T-helper 2 cell (primary cell): ENCODE results near the gene ATMIN.

Source experiments
- DNase-seq, 5 experiments: peaks; one replicate each; pipeline versions ENCODE4 v3.0.0 to v3.0.0-alpha.2; 2012 to 2022

ATMIN gene

DNA sequence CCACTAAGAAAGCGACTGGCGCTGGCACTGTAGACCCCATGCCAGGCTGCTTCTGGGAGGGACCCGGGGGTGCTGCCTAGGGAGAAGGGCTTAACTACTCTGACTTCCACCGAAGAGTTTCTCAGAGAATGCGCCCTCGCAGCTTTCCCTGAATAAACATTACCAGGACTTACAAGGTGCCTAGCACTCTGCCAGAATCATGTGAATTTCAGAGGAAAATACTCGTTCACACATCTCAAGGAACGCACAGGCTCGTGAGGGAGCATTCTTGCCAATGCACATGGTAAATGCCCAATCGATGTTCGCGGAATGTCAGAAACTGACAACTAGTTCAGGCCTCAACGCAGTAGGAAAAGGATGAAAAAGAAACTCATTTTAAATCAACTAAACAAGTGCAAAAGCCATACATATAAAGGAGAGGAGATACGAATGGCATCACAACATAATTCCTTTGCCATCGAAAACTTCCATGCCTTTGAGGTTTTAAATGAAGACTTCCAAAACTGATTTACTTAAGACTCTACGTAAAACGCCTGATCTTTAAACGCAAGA, 30.0 kb upstream of the ATMIN start:
- no peak for DNase-seq

DNA sequence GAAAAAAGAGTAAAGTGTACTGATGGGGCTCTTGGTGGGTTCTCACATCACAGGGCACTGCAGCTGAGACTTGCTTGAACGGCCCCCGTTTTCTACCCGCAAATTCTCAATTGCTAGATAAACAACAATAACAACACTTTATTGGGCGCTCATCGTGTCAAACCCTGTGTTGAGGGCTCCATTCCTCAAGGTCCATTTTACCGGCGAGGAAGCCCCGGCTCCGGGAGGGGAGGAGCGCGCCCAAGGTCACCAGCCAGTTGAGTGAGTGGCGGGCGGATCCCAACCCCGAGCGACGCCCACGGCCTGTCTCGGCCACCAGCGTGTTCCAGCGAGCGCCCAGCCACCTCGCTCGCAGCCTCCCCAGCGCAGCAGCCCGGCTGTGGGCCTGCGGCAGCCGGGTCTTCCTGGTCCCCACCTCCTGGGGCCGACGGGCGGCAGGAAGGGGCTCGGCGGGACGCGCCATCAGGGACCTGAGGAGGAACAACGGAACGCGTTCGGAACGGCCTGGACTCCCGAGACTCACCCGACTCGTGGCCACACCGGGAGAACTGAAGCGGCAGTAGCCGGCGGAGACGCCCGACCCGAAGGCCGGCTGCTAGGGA, 29.3 kb upstream of the ATMIN start:
- peak in 4 of 5 experiments; percentile 44 to 71 (median 63) for DNase-seq

DNA sequence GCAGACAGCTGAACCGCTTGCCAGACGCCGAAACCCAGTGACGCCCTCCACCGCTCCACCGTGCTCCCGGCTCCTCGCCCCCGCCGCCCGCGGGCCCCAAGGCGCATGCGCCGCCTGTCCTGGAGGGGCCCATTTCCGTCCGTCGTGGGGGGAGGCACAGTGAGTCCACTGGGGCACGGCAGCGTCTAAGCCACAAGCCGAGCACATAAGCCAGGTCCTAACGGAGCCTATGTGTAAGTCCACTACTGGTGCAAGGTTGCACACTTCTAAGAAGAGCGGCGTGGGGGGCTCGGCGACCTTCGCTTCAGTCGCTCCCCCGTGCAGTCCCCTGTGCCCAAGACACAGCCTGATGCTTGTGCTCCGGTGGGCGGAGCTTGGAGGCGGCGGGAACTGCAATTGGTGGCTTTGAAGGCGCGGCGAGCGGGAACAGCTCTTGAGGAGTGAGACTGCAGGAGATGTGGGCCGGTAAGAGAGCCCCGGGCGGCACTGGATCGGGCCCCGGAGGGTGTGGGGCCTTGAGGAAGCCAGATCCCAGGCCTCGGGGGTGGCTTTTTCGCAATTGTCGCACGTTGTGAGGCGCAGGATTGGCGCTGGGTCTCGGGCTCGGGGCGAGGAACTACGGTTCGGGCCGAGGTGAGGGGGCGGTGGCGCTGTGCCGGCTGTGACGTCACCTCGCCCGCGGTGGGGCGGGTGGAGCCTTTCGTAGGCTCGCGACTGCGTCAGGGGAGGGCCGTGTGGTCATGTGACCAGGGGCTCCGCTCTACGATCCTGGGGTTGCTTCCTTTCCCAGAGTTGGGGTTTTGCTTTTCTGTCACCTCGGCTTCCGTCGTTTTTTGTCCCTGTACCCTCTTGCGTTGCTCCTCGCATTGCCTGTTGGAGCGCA, 28.6 kb upstream of the ATMIN start, which contains the start of the genes CENPN and CMC2:
Gene CENPN, plus strand, starts transcription at position 402 of the 883 bp plus-strand sequence. CDS start 4,726 bp downstream, outside the sequence.
Gene CMC2, minus strand, starts transcription at position 73 of the 883 bp plus-strand sequence. CDS start 9,491 bp downstream, outside the sequence.
- DNase-seq, result peak; percentile 92 to 99 (median 96)

DNA sequence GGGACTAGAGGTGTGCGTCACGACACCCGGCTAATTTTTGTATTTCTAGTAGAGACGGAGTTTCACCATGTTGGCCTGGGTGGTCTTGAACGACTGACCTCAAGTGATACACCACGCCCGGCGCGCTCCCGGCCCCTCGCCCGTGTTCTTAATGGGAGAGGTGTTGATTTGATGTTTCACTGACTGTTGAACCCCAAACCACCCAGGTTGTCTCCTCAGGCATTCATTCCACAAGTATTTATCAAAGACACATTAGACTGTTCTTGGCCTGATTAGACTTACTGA, 27.2 kb upstream of the ATMIN start:
- no peak for DNase-seq

DNA sequence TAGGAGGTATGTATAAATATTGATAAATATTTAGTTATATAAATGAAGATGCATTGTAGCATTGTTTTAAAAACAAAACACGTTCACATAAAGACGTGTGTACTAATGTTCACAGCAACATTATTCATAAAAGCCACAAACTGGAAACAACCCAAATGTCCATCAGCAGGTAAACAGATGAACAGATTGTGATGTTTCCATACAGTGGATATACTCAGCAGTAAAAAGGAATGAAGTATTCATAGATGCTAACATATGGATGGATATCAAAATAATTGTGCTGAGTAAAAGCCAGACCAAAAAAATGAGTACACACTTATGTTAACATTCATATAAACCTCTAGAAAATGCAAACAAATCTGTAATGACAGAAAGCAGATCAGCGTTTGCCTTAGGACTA, 22.7 kb upstream of the ATMIN start:
- DNase-seq, result no peak

DNA sequence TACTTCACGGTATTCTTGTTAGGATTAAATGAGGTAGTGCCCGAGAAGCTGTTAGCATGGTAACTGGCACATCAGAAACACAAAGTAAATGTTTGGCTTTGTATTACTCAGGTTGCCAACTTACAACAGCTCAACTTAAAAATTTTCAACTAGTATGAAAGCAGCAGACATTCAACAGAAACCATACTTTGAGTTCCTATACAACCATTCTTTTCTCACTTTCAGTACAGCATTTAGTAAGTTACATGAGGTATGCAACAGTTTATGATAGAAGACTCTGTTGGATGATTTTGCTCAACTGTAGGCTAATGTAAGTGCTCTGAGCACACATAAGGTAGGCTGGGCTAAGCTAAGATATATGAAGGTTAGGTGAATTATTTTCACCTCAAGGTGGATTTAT, 21.0 kb upstream of the ATMIN start:
- peak in 1 of 5 experiments; percentile 63 for DNase-seq

DNA sequence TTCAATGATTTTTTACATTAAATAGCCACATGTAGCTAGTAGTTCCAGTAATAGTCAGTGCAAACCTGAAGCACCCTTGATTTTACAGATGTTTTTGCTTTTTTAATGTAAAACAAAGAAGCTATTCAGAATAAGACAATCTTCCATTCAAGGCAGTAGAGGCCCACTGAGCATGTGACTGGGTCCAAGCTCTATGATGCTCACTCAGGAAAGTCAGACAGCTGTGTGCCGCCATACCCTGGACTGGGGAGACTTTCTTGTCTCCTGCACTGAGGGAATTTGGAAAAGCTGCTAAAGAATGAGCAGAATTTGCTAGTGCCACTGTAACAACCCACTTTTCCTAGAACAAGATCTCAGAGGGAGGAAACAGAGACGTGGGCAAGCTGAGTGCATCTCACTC, 17.1 kb upstream of the ATMIN start:
- no peak for DNase-seq

DNA sequence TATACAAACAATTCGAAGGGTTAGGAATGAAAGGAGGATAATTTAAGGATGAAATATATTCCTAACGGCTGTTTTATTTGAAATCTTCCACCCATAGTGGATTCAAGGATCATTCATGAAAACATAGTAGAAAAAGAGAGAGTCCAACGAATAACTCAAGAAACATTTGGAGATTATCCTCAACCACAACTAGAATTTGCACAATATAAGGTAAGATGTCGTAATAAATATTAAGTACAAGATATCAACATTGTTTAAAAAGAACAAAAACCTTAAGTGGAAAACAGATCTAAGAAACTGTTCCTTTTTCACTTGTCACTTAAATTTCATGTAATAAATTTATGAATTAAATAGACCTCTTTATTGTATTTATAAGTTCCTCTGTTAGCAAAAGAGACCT, 9.2 kb upstream of the ATMIN start:
- no peak for DNase-seq

DNA sequence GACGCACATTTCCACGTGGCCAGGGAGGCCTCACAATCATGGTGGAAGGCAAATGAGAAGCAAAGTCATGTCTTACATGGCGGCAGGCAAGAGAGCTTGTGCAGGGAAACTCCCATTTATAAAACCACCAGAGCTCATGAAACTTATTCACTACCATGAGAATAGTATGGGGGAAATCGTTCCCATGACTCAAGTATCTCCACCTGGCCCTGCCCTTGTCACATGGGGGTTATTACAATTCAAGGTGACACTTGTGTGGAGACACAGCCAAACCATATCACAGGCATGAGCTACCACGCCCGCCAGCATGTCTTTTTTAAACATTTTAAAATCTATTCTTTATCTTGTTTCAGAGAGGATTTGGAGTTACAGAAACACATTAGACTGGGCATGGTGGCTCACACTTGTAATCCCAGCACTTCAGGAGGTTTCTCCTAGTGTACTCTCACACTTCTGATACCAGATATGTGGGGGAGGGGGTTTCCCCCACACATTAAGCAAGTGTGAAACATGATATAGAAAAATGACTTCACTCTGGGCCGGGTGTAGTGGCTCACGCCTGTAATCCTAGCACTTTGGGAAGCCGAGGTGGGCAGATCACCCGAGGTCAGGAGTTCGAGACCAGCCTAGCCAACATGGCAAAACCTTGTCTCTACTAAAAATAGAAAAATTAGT, 5.6 kb upstream of the ATMIN start:
- DNase-seq, result no peak

DNA sequence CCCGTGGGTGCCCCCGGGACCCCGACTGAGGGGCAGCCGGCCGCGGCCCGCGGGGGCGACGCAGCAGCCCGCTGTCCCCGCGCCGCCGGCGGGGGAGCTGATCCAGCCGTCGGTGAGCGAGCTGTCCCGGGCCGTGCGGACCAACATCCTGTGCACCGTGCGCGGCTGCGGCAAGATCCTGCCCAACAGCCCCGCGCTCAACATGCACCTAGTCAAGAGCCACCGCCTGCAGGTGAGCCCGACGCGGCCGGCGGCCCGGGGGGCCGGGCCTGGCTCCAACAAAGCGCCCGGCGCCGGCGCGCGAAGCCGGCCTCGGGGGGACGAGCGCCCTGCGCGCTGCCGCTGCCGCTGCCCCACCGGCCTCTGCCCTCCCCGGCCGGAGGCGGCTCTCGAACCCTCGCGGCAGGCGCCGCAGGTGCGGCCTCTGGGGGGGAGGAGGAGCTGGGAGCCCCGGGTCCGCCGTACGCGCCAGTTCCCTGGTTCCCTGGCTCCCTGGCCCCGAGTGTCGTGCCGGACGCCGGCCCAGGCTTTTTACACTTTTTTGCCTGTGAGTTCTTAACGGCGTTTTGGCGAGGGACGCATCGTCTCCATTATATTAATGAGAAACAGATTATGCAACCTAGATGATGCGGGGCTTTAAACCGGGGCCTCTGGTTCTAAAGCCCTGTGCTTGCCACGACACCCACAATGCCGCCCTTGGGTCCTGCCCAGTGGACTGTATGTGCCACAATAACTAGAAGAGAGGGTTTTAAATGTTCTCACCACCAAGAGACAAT, 521 bp downstream of the ATMIN start:
- peak in 4 of 5 experiments; percentile 6 to 68 (median 32) for DNase-seq

DNA sequence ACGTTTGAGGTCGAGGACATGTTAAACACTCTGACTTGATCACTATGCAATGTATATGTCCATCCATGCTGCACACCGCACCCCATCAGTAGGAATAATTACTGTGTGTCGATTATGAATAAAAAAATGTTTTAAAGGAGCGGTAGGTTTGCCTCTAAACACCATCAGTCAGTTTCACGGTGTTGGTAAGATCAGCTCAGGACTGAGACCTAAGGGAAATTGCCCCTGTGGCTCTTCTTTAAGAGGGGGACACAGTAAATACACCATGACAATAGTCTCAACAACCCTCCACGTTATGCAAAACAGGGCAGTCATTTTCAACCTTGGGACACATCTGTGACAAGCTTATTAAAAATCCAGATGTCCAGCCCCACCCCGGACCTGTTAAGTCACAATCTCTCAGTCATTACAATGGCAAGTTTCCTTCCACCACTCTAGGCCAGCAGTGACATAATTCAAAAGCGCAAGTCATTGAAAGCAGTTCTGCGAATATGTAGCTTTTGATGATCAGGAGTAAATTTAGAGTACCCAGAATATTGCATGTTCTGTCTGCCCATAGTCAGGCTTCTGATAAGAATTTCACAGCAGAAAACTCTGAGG, 1.2 kb downstream of the ATMIN start:
- no peak for DNase-seq

DNA sequence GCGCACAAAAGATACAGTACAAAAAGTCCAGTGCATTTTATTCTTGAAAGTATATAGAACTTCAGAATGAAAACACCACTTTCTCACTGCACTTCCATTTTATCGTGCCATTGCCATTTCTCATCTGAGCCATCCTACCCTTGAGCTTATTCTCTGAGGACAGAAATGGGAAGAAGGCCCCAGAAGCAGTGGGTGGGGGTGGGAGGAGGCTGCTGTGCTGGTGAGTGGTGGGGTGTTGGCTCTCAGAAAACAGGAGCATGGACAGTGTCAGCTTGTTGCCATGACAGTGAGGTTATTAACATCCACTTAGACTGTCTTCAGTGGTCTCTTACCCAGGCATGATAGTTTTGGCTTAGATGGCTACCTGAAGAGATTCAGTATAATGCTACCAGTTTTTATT, 4.5 kb downstream of the ATMIN start:
- no peak for DNase-seq

DNA sequence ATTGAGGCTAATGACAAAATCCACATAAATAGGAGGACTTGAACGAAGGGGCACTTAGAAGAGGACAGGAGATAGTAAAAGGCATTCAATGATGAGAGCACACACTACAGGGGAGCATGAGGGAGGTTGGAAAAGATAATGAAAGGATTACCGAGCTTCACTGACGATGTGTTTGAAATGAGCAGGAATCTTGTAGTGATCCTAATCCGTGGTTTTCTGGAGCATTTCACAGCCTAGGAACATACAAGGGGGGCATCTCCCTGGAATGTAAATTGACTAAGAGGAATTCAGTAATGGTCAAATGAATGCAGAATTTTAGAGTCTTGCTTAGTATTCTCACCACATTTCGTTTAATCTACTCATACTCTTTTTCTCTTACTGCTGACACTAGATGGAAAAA, 5.2 kb downstream of the ATMIN start:
- DNase-seq, result no peak

DNA sequence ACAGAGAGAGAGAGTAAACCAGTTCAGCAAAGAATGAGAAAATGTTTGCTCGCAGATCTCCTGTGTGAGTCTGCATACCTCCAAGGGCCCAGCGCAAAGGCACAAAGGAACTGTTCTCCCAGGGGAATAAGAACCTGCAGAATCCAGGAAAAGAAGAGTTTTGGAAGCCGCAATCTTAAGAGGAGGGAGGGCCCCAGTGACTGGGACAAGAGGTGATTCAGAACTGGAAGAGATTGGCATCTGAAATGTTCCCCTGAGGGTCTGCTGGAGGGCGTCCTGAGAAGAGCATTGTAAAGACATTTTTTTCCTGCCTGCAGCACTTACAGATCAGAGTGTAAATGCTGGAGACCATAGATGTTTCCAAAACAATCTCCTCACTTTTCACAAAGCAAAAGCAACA, 6.1 kb downstream of the ATMIN start:
- DNase-seq, result no peak

DNA sequence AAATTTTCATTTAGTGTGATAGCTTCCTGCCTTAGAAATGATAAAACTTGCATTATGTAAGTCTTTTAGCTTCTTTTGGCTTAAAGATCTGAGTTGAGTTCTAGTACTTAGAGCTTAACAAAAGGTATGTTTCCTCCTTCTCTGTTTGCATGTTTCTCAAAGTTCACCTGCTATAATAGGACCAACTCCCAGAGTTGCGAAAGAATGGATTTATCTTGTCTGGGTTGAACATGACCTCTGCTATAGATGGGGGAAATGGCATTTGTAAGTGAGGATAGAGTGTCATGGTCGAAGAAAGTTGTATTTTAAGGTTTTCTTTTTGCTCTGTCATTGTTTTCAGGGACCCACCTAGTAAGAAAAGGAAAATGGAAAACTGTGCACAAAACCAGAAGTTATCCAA, 7.2 kb downstream of the ATMIN start:
- DNase-seq, result no peak

DNA sequence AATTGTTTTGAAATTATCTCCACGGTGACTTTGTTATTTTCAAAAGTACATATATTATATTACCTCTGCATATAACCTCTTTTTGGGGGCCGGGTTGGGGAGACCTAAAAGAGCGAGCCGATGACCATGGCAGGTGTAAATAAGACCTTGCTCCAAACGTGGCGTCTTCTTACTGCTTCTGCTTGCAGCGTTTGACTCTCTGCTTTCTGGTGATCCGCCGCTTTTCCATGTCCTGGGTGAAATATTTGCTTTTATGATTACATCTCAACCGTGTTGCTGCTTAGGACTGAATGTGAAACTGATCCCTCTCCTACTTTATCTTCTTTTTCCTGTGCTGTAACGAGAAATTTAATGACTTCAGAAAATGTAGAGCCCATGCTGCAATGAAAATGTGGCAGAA, 18.1 kb downstream of the ATMIN start:
- no peak for DNase-seq

DNA sequence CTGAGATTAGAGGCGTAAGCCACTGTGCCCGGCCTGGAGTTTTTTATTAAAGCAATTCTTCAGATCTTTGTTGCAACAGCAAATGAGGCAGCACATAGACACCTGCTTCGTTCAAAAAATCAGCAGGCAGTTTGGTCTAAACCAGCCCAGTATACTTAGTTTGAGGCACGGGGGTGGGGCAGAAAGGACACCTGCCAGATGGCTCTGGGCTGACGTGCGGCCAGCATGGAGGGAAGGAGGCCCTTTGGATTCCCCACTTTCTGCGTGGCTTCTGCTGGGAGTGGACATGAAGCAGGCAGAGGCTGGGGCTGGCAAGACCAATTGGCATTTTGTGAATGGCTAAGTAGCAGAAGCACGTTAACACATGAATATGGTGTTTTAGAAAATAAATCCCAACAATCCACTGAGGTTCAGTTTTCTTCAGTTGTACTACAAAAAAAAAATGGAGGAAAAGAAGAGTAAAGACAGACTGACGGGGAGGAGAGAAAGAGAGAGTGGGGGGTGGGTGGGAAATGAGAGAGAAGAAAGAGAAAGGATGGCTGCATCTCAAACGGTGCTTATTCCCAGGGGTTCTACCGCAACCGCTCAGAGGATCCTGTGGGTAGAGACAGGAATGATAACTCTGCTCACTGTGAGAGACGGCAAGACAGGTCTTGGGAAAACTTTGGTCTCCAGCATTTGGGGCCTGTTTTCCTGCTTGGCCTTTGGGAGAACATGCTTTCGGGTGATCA, 25.1 kb downstream of the ATMIN start:
- DNase-seq, result no peak

DNA sequence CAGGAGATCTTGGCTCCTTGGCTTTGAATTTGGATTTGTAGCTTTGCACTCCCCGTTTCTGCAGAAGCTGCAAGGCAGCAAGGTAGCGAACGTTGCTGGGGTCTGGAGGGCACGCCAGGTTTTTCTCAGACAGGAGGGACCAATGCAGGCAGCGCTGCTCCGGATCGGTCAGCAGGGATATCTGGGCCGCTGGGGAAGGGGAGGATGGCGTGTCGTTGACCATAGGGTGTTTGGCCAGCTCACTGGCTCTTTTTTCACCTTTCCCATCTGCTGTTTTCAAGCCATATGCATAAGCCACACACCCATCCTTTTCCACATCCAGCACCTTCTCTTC, 25.6 kb downstream of the ATMIN start:
- DNase-seq, result no peak

DNA sequence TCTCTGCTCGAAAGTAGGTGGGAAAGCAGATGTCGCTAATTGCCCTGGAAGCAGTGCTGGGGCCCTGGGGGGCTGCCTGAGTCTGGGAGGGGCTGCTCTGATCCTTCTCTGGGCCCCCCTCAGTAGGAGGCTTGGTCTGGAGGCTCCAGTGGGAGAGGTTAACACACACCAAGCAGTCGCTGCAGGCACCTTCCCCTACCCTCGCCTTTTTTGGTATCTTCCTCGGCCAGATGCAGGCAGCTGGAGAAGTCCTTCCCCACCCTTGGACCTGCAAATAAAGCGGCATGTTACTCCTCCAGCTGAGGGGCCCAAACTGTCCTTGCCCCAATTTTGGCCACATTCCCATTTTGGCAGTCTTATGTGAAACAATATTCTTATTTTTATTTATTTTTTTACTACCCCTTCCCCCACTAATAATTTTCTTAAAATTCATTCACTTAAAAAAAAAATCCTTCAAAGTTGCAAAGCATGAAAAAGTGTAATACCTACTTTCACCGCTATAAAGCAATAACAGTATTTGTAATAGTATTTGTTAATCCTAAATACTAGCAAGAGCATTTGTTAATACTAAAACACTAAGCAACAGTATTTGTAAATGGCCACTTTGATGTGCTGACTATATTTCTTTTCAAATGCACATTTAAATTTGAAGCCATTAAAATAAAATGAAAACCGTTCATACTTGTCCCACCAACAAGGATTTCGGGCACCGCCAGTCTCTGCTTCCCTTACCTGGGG, 26.4 kb downstream of the ATMIN start:
- DNase-seq, result no peak

DNA sequence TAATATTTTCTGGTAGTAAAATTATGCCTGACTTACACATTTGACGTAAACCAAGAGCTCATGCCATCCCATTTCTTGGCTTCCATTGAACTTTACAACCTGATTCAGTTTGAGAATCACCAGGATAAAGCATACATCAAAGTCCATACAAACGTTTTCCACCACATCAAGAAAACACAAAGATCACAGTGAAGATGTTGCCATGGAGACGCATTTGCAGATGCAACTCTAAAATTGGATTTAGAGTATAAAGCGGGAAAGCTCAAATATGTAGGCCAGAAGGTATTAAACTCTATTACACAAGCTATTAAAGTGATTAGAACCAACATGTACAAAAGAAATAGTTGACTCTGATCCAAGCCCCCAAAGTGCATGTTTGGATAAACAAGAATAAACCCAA, 31.0 kb downstream of the ATMIN start:
- DNase-seq, result no peak

DNA sequence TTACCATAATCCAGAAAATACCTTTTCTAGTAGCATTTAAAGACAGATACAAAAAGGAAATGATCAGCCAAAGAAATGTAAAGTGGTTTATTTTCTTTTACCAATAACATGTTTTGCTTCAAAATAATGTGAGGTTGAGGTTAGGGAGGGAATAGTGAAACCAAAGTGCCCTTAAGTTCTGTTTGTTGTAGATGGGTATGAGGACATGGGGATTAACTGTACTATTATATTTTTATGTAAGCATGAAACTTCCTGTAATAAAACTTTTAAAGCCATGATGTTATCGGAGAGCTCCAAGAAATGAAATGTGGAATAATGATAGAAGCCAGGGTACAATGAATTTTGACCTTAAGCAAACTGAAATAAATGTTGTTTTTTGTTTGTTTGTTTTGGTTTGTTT, 31.5 kb downstream of the ATMIN start:
- DNase-seq, result peak in 1 of 5 experiments; percentile 14
